SK-N-SH (cell line): ENCODE data around the gene GSK3B. TPM values are rescaled to one million over a fixed set of nuclear protein-coding genes. Genes with fewer than 3 reads are reported as not detected.

Source experiments
- CTCF ChIA-PET: fragments of 300-600, 350-600 bp; formaldehyde crosslinking; extraction: SDS; loops from one replicate; lab custom pipeline; 2021; lab: Yijun Ruan, JAX
- POLR2A ChIA-PET: fragments of 350-600 bp; sonication (Branson Sonifier 250); formaldehyde crosslinking; extraction: SDS; loops from one replicate; lab custom pipeline; 2020; ENCODE audit warnings: antibody characterized with exemption, inconsistent platforms; lab: Yijun Ruan, JAX
- DNase-seq: peaks from one replicate; pipeline ENCODE4 v3.0.0; 2012
- H2AFZ ChIP-seq: fragments of 200-600 bp; sonication (generic); 2 replicates; pipeline ENCODE4 v1.8.1; 2016; ENCODE audit warnings: antibody characterized with exemption, mild to moderate bottlenecking, low read depth
- H3F3A ChIP-seq: fragments of 200-600 bp; sonication (generic); replicated peaks from 2 replicates; pipeline ENCODE3; 2016; ENCODE audit warnings: antibody characterized with exemption, mild to moderate bottlenecking; ENCODE audit not compliant: insufficient read depth
- H3K27ac ChIP-seq, 2 experiments: fragments of 200-500 bp in 1 of 2; fragments of 200-600 bp in 1 of 2; sonication (Bioruptor generic) in 1 of 2; sonication (generic), shearing (Covaris generic) in 1 of 2; 2 replicates each; pipeline versions ENCODE4 v1.5.1 to v1.6.1; 2014 to 2016; ENCODE audit warnings: low read depth in 2 of 2, inconsistent platforms in 1 of 2, low read length in 1 of 2, mild to moderate bottlenecking in 1 of 2, mixed read lengths in 1 of 2
- H3K27me3 ChIP-seq: fragments of 200-600 bp; sonication (generic), shearing (Covaris generic); 2 replicates; pipeline ENCODE4 v1.6.1; 2016; ENCODE audit warnings: mixed run types; ENCODE audit not compliant: insufficient read depth
- H3K36me3 ChIP-seq, 2 experiments: fragments of 200-500 bp in 1 of 2; fragments of 200-600 bp in 1 of 2; sonication (Bioruptor generic) in 1 of 2; sonication (generic) in 1 of 2; replicated peaks in 1 of 2; 2 replicates each; pipeline versions ENCODE3 to v1.5.1; 2014 to 2016; ENCODE audit warnings: low read length in 1 of 2, mild to moderate bottlenecking in 1 of 2; ENCODE audit not compliant: insufficient read depth in 2 of 2, control insufficient read depth in 1 of 2
- H3K4me1 ChIP-seq, 2 experiments: fragments of 200-500 bp in 1 of 2; fragments of 200-600 bp in 1 of 2; sonication (Bioruptor generic) in 1 of 2; sonication (generic), shearing (Covaris generic) in 1 of 2; 2 replicates each; pipeline versions ENCODE4 v1.5.1 to v1.6.1; 2014 to 2016; ENCODE audit warnings: low read depth in 1 of 2, low read length in 1 of 2, mixed run types in 1 of 2; ENCODE audit not compliant: insufficient read depth in 2 of 2, control insufficient read depth in 1 of 2
- H3K4me2 ChIP-seq: fragments of 200-600 bp; sonication (generic), shearing (Covaris generic); 2 replicates; pipeline ENCODE4 v1.6.1; 2017; ENCODE audit warnings: mixed run types
- H3K4me3 ChIP-seq, 2 experiments: fragments of 200-500 bp in 1 of 2; fragments of 200-600 bp in 1 of 2; sonication (Bioruptor generic) in 1 of 2; sonication (generic), shearing (Covaris generic) in 1 of 2; 2 replicates each; pipeline versions ENCODE4 v1.5.1 to v1.8.1; 2014 to 2016; ENCODE audit warnings: low read depth in 2 of 2, inconsistent platforms in 1 of 2, low read length in 1 of 2, mild to moderate bottlenecking in 1 of 2, mixed read lengths in 1 of 2, moderate library complexity in 1 of 2
- H3K79me2 ChIP-seq: fragments of 200-600 bp; sonication (generic); 2 replicates; pipeline ENCODE4 v1.8.1; 2017; ENCODE audit warnings: mild to moderate bottlenecking; ENCODE audit not compliant: insufficient read depth
- H3K9ac ChIP-seq: fragments of 200-600 bp; sonication (generic); 2 replicates; pipeline ENCODE4 v1.6.1; 2017; ENCODE audit warnings: mixed run types
- H3K9me2 ChIP-seq: fragments of 200-600 bp; sonication (generic); 2 replicates; pipeline ENCODE4 v1.6.1; 2017; ENCODE audit warnings: mixed run types
- H3K9me3 ChIP-seq: fragments of 200-600 bp; sonication (generic); 2 replicates; pipeline ENCODE4 v1.6.1; 2017; ENCODE audit warnings: mixed run types, mild to moderate bottlenecking, moderate library complexity
- H4K20me1 ChIP-seq: fragments of 200-600 bp; sonication (generic); 2 replicates; pipeline ENCODE4 v1.6.1; 2017; ENCODE audit warnings: mild to moderate bottlenecking, mixed run types; ENCODE audit not compliant: insufficient read depth
- CHD2 ChIP-seq: fragments of 150-350 bp; IDR thresholded peaks from 2 replicates; pipeline ENCODE4 v1.6.1; 2018; ENCODE audit warnings: low read length; ENCODE audit not compliant: partially characterized antibody
- CTCF ChIP-seq: fragments of 200-600 bp; sonication (generic); IDR thresholded peaks from 2 replicates; pipeline ENCODE4 v1.6.1; 2017; ENCODE audit warnings: antibody characterized with exemption, mild to moderate bottlenecking, moderate library complexity
- ELF1 ChIP-seq: IDR thresholded peaks from 2 replicates; pipeline ENCODE4 v1.4.0; 2012
- EZH2phosphoT487 ChIP-seq: fragments of 200-600 bp; sonication (generic); IDR thresholded peaks from 2 replicates; pipeline ENCODE4 v1.6.1; 2017; ENCODE audit warnings: low read depth, mixed run types, mild to moderate bottlenecking, antibody characterized with exemption, moderate library complexity, borderline replicate concordance
- FOSL2 ChIP-seq: IDR thresholded peaks from 2 replicates; pipeline ENCODE4 v1.4.0; 2012; ENCODE audit warnings: low read depth, mild to moderate bottlenecking, moderate library complexity, borderline replicate concordance
- FOXJ3 ChIP-seq: sonication (generic); formaldehyde crosslinking; IDR thresholded peaks from 2 replicates; pipeline ENCODE4 v1.5.1; 2020; ENCODE audit warnings: mild to moderate bottlenecking, missing genetic modification reagents
- FOXM1 ChIP-seq: IDR thresholded peaks from 2 replicates; pipeline ENCODE4 v1.4.0; 2012; ENCODE audit warnings: low read depth, mild to moderate bottlenecking
- GATA2 ChIP-seq: sonication (generic); formaldehyde crosslinking; IDR thresholded peaks from 2 replicates; pipeline ENCODE4 v1.5.0; 2020; ENCODE audit warnings: mild to moderate bottlenecking, missing genetic modification reagents
- MAX ChIP-seq: IDR thresholded peaks from 2 replicates; pipeline ENCODE4 v1.4.0; 2012; ENCODE audit warnings: low read depth
- MEF2A ChIP-seq: IDR thresholded peaks from 2 replicates; pipeline ENCODE4 v1.4.0; 2012; ENCODE audit warnings: low read depth, borderline replicate concordance
- MXI1 ChIP-seq: IDR thresholded peaks from 2 replicates; pipeline ENCODE4 v1.6.1; 2012; ENCODE audit warnings: mild to moderate bottlenecking, low read depth, low read length, improper control_type of control experiment
- NRF1 ChIP-seq: IDR thresholded peaks from 2 replicates; pipeline ENCODE4 v1.6.1; 2012; ENCODE audit warnings: low read depth, mild to moderate bottlenecking, low read length
- RCOR1 ChIP-seq: fragments of 150-350 bp; IDR thresholded peaks from 2 replicates; pipeline ENCODE4 v1.6.1; 2017; ENCODE audit warnings: antibody characterized with exemption, low read length
- RFX5 ChIP-seq: IDR thresholded peaks from 2 replicates; pipeline ENCODE4 v1.6.1; 2012; ENCODE audit warnings: mild to moderate bottlenecking, improper control_type of control experiment, low read length
- SIN3A ChIP-seq: IDR thresholded peaks from 2 replicates; pipeline ENCODE4 v1.6.1; 2012; ENCODE audit warnings: low read depth, mild to moderate bottlenecking, low read length, moderate library complexity, borderline replicate concordance
- TEAD4 ChIP-seq: IDR thresholded peaks from 2 replicates; pipeline ENCODE4 v1.4.0; 2012; ENCODE audit warnings: mild to moderate bottlenecking, borderline replicate concordance; ENCODE audit not compliant: insufficient read depth
- USF1 ChIP-seq: IDR thresholded peaks from 2 replicates; pipeline ENCODE4 v1.4.0; 2012; ENCODE audit warnings: low read depth, borderline replicate concordance
- USF2 ChIP-seq: fragments of 150-350 bp; IDR thresholded peaks from 2 replicates; pipeline ENCODE4 v1.6.1; 2017; ENCODE audit warnings: antibody characterized with exemption, low read length, low read depth, borderline replicate concordance
- WGBS: methylation state at CpG from one replicate; pipeline ENCODE4 v1.1.6; 2017; ENCODE audit warnings: low lambda C conversion rate; 5-methylcytosine and 5-hydroxymethylcytosine counted together
- polyA plus RNA-seq, 3 experiments: library from polyadenylated mRNA; depleted of rRNA; stranded (reverse); fragments of >200 nt; gene quantifications; 2 replicates each; pipeline ENCODE4 v1.2.3, GENCODE V29; 2012

GSK3B gene
- polyA plus RNA-seq, 1 of the 3 experiments (the other 2 are of a cell fraction), result 15.9 TPM

- TF ChIP-seq USF1, result no peak
- TF ChIP-seq NRF1, result no peak
- TF ChIP-seq SIN3A, result no peak
Measured at GRCh38 chr3:119934249-119934648, 160.0 kb downstream of the GSK3B start (continued).

GRCh38 chr3:119933207-119933606 lies 161.0 kb downstream of the GSK3B start:
- H3K9me2 ChIP-seq, result no peaks in the 10 kb centered on the region
- H4K20me1 ChIP-seq, result peaks cover 82% of the 10 kb centered on the region
- H3K9me3 ChIP-seq, result no peaks in the 10 kb centered on the region
- no peak overlapping the region for H3K4me2 ChIP-seq
- no peaks in the 10 kb centered on the region for H3K27me3 ChIP-seq
- ChIA-PET CTCF (no interaction called here), POLR2A (no interaction called here)
- peaks cover 98% of the 10 kb centered on the region for H3K79me2 ChIP-seq
- no peaks in the 10 kb centered on the region for H3F3A ChIP-seq
- H3K4me1 ChIP-seq, result no peaks in the 10 kb centered on the region
- H3K4me3 ChIP-seq, result no peak overlapping the region
- no peak for TF ChIP-seq TEAD4
- TF ChIP-seq RCOR1, result no peak
- TF ChIP-seq MXI1, result no peak
- no peak overlapping the region for H3K27ac ChIP-seq
- no peaks in the 10 kb centered on the region for H3K36me3 ChIP-seq
- WGBS, result 94% methylated on average over 5 of the region's 5 CpGs
- DNase-seq, result no peak
- no peak overlapping the region for H2AFZ ChIP-seq
- no peak overlapping the region for H3K9ac ChIP-seq

- Histone ChIP-seq H3K27ac (no peak overlapping the region), H3K79me2 (peaks cover 98% of the 10 kb centered on the region), H3K9me3 (no peaks in the 10 kb centered on the region), H3K4me3 (no peak overlapping the region), H3K4me1 (no peaks in the 10 kb centered on the region), H3K27me3 (no peaks in the 10 kb centered on the region), H3F3A (no peaks in the 10 kb centered on the region), H2AFZ (no peak overlapping the region), H3K9ac (no peak overlapping the region), H3K4me2 (no peak overlapping the region), H3K9me2 (no peaks in the 10 kb centered on the region), H3K36me3 (peaks cover 2 to 6% of the 10 kb centered on the region in 2 experiments), H4K20me1 (peaks cover 76% of the 10 kb centered on the region)
- DNase-seq, result no peak
- CTCF ChIA-PET, result interaction anchor here (0.9 to 1.6 kb wide), 2 partner anchors 11 to 38 kb away, joined by 3 to 5 read pairs; no protein-coding TSS in a partner anchor
- TF ChIP-seq MXI1 (no peak), GATA2 (CRISPR knock-in tag) (no peak), FOXJ3 (CRISPR knock-in tag) (no peak), USF2 (no peak), EZH2phosphoT487 (no peak), CTCF (no peak), FOXM1 (no peak), FOSL2 (no peak), CHD2 (no peak), MAX (no peak), RCOR1 (no peak), MEF2A (no peak), ELF1 (no peak), RFX5 (no peak)
- POLR2A ChIA-PET, result no interaction called here
- 97% methylated on average over 1 of the region's 1 CpG for WGBS
Measured at GRCh38 chr3:119930286-119930685, 164.0 kb downstream of the GSK3B start.
